ENCODE results near the gene IRGQ.
A peak's percentile ranks its signal among the peaks of the same experiment; 100 is the strongest.
"Not testable (repeated sequence)": the region's sequence is repeated elsewhere in the genome, so short reads cannot be mapped to it uniquely, and the experiment has no call there.

Gene IRGQ, protein sequence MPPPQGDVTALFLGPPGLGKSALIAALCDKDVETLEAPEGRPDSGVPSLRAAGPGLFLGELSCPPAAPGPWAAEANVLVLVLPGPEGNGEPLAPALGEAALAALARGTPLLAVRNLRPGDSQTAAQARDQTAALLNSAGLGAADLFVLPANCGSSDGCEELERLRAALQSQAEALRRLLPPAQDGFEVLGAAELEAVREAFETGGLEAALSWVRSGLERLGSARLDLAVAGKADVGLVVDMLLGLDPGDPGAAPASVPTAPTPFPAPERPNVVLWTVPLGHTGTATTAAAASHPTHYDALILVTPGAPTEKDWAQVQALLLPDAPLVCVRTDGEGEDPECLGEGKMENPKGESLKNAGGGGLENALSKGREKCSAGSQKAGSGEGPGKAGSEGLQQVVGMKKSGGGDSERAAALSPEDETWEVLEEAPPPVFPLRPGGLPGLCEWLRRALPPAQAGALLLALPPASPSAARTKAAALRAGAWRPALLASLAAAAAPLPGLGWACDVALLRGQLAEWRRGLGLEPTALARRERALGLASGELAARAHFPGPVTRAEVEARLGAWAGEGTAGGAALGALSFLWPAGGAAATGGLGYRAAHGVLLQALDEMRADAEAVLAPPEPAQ

DNA sequence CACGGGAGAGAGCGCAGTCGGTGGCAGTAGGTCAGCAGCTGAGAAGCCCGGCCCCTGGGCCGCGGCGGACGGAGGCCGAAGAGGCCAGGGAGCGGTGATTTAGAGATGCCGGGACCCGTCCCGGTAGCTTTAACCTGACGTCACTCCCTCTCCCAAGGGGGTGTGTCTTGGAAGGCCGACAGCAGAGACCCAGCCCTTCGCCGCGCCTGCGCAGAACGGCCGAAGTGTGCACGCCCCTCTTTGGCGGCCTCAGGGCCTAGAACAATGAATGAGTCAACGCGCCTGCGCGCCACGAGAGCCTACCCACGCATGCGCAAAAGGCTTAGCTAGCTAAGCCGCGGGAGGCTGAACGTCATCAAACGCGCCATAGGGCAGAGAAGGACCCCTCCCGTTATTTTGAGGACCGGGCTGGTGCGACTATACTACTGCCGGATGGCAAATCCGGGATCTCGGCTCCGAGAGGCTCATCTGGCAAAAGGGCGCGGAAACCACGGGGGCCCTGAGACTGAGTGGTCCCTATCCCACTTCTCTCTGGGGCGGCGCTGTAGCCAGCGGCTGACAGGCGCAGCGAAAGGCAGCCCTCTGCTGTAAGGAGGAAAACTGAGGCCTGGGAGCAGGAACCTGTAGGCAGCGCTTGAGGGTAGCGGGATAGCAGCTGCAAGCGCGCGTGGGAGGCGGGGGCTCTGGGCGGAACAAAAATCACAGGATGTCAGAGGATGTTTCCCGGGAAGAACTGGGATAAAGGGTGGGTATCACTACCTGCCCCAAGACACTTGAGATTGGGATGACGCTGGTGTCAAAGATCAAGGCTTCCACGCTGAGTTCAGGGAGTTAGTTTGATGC, at the start of gene IRGQ, which contains the start of gene ZNF576:
IRGQ (minus strand) TSS at position 136 of the 843 bp plus-strand sequence. CDS start 796 bp downstream, outside the sequence.
ZNF576 (plus strand) TSS at position 597 of the 843 bp plus-strand sequence. CDS start 514 bp downstream, outside the sequence.
- in situ Hi-C loops (cut with HindIII; ENCODE audit: low pct_ligation_motif_present, low pct_unique_long_range_greater_than_20kb, low sequenced_read_pairs): no loop called here
- peak; percentile 99 for DNase-seq

DNA sequence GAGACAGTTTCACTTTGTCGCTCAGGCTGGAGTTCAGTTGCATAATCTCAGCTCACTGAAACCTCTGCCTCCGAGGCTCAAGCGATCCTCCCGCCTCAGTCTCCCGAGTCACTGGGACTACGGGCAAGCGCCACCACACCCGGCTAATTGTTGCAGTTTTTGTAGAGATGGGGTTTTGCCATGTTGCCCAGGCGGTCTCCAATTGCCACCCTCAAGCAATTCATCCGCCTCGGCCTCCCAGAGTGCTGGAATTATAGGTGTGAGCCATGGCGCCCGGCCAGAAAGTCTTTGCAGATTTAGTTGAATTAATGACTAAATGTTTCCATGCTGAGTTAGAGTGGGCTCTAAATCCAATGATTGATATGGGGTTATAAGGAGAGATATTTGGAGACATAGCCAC, 48.2 kb upstream of the IRGQ start:
- DNase-seq: no peak
- in situ Hi-C loops (cut with HindIII; ENCODE audit: low pct_ligation_motif_present, low pct_unique_long_range_greater_than_20kb, low sequenced_read_pairs): no loop called here

DNA sequence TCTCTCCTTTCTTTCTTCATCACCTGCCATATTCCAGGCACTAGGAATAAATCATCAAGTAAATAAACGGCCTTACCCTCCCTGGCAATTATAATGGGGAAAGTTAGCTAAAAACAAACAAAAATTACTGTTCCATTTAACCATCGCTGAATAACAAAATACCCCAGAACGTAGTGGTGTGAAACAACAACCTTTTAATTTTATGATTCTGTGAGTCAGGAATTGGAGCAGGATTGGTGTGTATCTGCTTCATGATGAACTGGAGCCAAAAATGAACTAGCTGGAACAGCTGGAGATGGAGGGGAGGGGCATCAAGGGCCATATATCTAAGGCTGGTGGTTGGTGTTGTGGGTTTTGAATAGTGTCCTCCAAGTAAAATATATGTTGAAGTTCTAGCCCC, 47.4 kb upstream of the IRGQ start:
- DNase-seq: no peak
- in situ Hi-C loops (cut with HindIII; ENCODE audit: low pct_ligation_motif_present, low pct_unique_long_range_greater_than_20kb, low sequenced_read_pairs): no loop called here

DNA sequence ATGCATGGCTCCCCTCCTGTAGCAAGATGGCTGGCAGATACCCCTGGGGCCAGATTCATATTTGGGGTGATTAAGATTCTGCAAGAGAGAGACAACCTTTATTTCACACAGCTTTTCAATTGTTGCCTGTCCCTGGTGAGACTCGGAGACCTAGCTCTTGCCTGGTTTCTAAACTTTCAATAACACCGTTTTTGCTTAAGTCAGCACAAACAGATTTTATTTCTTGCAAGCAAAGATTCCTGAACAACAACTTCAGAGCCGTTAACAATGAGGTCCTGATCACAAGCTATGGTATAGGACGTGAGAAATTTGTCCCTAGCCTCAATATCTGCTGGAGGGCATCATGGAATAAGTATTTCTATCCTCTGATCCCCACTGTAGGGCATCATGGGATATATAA, 46.6 kb upstream of the IRGQ start:
- DNase-seq: no peak
- in situ Hi-C loops (cut with HindIII; ENCODE audit: low pct_ligation_motif_present, low pct_unique_long_range_greater_than_20kb, low sequenced_read_pairs): no loop called here

DNA sequence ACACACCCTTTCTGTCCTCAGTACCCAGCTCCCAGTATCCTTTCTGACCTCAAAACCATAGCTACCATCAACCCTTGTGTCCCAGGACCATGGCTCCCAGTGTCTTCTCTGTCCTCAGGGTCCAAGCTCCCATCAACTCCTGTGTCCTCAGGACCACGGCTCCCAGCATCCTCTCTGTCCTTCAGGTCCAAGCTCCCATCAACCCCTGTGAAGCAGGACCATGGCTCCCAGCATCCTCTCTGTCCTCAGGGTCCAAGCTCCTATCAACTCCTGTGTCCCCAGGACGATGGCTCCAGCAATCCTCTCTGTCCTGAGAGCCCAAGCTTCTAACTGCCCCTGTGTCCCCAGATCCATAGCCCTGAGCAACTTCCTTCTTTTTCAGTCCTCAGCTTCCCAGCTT, 45.4 kb upstream of the IRGQ start:
- DNase-seq: no peak
- in situ Hi-C loops (cut with HindIII; ENCODE audit: low pct_ligation_motif_present, low pct_unique_long_range_greater_than_20kb, low sequenced_read_pairs): no loop called here

DNA sequence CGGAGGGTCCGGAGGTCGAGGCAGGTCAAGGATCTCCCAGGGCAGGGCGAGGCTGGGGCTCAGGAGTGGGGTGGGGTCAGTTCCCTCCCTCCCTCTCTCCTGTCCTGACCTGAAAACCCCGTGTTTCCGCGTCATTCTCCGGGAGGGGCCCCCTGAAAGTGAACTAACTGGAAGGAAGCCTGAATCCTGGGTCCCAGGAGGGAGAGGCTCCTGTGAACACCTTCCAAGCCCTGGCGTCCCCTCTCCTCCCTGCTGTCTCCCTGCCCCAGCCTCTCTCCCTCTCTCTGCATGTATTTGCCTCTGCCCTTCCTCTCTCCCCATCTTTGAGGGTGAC, 44.5 kb upstream of the IRGQ start:
- in situ Hi-C loops (cut with HindIII; ENCODE audit: low pct_ligation_motif_present, low pct_unique_long_range_greater_than_20kb, low sequenced_read_pairs): no loop called here
- no peak for DNase-seq

DNA sequence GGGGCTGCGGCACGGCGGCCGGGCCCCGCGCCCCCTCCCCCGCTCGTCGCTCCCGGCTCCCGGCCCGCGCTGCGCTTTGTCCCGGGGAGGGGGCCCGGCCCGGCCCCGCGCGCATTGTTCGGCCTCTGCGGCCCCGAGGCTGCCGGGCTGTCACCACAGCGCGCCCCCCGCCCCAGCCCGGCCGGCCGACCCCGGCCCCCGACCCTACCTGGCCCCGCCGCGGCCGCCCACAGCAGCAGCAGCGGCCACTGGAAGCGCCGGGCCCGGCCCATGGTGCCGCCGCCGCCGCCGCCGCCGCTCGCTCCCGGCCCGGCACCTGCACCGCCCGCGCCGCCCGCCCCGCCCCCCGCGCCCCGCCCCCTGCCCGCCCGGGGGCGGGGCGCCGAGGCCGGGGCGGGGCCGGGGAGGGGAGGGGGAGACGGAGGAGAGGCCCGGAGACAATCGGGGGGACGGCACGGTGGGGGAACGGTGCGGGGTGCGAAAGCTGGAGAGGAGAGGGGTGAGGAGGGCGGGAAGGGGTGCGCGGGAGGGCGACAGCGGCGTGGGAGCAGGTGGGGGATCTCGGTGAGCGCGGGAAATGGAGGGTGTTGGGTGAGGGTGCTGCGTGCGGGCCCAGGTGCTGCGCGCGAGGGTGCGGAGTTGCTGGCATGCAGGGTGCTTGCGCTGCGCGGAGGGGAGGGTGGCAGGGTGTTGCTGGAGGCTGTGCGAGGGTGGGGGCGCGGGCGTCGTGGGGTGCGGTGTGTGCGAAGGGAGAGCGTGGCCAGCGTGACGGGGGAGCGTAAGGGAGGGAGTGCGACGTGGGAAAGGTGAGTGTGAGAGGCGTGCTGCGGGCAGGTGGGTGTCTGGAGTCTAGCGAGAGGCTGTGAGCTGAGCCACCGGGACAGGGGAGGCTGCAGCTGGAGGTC, 43.8 kb upstream of the IRGQ start, which contains the start of gene CADM4:
CADM4 (minus strand) TSS at position 332 of the 905 bp plus-strand sequence; CDS start at position 272, 60 bp downstream.
- DNase-seq: peak; percentile 28
- in situ Hi-C loops (cut with HindIII; ENCODE audit: low pct_ligation_motif_present, low pct_unique_long_range_greater_than_20kb, low sequenced_read_pairs): no loop called here

DNA sequence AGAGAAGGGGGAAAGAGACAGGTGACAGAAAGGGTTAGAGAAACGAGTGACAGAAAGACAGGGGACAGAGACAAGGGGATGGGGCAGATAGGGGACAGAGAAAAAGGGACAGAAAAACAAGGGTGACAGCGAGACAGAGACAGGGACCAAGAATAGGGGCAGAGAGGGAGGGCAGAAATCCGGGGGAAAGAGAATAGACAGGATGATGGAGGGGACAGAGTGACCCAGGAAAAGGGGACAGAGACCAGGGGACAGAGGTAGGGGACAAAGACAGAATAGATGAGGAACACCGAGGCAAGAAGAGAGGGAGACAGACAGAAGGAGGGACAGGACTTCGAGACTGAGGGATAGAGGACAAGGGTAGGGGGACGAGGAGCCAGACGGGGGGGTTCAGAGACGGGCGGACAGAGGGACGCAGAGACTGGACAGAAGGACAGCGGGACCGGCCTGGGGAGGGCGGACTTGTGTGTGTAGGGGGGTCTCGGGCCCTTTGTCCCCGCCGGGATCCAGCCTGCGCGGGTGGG, 43.1 kb upstream of the IRGQ start:
- no peak for DNase-seq

DNA sequence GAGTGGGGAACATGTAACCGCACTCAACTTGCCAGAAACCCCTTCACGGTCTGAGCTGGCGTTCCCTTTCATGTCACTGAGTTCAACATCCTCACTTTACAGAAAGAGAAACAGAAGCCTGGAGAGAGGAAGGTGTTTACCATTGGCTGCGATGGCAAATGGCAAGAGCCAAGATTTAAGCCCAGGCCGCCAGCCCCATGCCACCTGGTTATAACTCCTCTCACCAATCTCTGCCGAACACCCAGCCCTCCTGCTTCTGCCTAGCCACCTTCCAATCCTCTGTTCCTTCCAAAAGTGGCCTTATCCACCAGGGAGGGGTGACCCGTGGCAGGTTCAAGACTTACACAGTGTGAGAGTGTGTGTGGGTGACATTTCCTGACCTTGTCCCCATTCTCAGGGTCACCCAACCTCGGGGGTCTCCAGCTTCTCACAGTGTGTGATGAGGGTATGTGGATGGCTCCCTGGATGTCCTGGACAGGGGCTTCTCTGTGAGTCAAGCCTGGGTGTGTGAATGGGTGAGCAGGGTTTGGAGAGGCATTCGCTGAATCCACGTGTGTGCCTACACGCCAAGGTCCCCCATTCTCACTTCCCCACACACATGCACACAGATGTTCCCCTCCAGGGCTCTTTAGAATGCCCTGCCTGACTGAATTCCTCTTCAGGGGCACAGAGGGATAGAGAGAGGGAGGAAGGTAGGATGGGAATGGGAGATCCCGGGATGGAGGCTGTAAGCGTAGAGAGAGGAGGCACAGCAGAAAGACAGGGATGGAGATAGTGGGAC, 42.5 kb upstream of the IRGQ start:
- in situ Hi-C loops (cut with HindIII; ENCODE audit: low pct_ligation_motif_present, low pct_unique_long_range_greater_than_20kb, low sequenced_read_pairs): no loop called here
- no peak for DNase-seq

More for the DNA sequence above, 43.1 kb upstream of the IRGQ start:
- in situ Hi-C loops (cut with HindIII; ENCODE audit: low pct_ligation_motif_present, low pct_unique_long_range_greater_than_20kb, low sequenced_read_pairs): no loop called here

DNA sequence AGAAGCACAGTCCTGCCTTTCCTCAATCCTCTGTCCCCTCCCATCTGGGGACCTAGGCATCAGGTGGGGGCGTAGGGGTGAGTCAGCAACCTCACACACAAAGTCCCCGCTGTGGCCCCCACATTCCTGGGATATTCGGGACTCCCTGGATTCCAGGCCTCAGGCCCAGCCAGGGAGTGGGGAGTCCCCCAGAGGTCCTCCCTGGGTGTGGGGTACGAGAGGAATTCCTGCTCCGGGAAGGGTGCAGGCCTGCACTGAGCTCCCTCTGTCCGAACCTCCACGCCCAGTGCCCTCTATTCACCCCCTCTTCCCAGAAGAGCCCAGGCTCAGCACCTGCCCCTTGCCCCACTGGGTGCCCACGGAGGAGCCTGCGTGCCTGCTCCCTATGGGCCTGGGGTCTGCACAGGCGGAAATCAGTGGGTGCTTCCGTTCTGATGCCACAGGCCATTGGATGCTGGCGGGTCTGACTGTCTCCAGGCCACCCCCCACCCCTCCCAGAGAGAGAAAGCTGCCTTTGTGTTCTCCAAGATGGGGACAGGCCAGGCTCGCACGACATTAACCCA, 40.3 kb upstream of the IRGQ start:
- in situ Hi-C loops (cut with HindIII; ENCODE audit: low pct_ligation_motif_present, low pct_unique_long_range_greater_than_20kb, low sequenced_read_pairs): no loop called here
- no peak for DNase-seq

DNA sequence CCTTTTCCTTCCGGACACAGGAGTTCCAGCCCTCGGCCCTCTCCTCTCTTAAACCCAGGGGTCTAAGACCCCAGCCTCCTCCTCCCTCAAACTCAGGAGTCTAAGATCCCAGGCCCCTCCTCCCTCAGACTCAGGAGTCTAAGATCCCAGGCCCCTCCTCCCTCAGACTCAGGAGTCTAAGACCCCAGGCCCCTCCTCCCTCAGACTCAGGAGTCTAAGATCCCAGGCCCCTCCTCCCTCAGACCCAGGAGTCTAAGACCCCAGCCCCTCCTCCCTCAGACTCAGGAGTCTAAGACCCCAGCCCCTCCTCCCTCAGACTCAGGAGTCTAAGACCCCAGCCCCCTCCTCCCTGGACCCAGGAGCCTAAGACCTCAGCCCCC, 39.6 kb upstream of the IRGQ start:
- in situ Hi-C loops (cut with HindIII; ENCODE audit: low pct_ligation_motif_present, low pct_unique_long_range_greater_than_20kb, low sequenced_read_pairs); DNase-seq: not testable (repeated sequence)

DNA sequence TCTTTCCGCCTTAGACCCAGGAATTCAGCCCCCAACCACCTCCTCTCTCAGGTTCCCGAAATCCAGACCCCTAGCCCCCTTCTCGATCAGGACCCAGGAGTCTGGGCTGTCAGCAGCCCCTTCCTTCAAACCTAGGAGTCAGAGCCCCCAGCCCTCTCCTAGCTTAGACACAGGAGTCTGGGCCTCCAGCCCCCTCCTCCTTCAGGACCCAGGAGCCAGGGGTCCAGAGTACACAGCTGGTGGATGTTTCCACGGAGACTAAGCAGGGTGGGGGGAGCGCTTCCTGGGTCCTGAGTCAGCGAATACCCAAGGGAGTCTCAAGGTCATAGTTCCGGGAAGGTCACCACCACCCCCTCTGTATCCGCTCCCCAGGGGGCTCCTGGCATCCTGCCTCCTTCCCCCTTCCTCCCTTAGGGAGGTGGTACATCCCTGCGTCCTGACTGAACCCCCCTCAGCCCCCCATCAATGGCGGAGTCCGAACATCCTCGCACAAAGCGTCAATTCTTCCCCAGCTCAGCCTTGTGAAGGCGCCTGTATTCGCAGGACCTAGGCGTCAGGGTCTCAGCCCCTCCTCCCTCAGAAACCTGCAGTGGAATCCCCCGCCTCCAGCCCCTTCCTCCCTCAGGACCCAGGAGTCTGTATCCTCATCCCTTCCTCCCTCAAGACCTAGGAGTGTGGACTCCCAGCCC, 39.1 kb upstream of the IRGQ start:
- in situ Hi-C loops (cut with HindIII; ENCODE audit: low pct_ligation_motif_present, low pct_unique_long_range_greater_than_20kb, low sequenced_read_pairs): no loop called here
- no peak for DNase-seq

DNA sequence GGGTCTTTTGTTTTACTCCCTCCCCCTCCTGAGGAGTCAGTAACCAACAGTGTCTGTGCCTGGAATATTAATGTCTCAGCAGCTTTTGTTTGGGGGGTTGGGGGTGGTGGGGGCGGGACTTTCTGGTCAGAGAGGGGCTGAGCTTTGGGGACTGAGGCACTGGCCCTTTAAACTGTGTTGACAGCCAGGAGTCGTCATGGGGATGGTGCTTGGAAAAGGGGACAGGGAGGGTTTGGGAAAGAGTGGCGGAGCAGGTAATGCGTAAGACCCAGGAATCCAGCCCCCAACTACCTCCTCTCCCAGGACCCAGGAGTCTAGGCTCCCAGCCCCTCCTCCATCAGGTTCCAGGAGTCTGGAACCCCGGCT, 38.6 kb upstream of the IRGQ start:
- no peak for DNase-seq
- in situ Hi-C loops (cut with HindIII; ENCODE audit: low pct_ligation_motif_present, low pct_unique_long_range_greater_than_20kb, low sequenced_read_pairs): no loop called here

DNA sequence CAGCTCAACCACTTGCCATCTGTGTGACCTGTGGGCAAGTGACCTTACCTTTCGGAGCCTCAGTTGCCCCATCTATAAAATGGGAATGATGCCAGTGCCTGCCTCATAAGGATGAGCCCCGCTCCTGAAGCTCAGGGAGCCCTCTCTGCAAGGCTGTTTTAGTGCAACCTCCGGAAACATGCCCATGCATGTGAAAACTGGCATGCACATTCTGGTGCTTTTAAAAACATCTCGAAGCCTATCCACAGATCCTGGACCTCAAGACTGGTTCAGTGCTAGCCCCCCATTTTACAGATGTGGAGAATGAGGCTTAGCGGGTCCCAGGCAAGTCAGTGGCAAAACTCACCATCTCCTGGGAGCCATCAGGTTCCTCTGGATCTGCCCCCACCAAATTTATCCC, 38.1 kb upstream of the IRGQ start:
- in situ Hi-C loops (cut with HindIII; ENCODE audit: low pct_ligation_motif_present, low pct_unique_long_range_greater_than_20kb, low sequenced_read_pairs): no loop called here
- DNase-seq: no peak

DNA sequence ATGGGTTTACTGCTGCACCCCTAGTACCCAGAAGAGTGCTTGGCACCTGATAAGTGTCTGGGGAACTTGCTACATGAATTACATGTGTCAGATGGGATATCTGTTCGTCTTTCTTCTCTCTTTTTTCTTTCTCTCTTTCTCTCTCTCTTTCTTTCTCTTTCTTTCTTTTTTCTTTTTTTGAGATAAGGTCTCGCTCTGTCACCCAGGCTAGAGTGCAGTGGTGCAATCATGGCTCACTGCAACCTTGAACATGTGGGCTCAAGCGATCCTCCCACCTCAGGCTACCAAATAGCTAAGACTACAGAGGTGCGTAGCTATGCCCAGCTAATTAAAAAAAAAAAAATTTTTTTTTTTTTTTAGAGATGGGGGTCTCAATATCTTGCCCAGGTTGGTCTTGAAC, 37.6 kb upstream of the IRGQ start:
- no peak for DNase-seq
- in situ Hi-C loops (cut with HindIII; ENCODE audit: low pct_ligation_motif_present, low pct_unique_long_range_greater_than_20kb, low sequenced_read_pairs): no loop called here

DNA sequence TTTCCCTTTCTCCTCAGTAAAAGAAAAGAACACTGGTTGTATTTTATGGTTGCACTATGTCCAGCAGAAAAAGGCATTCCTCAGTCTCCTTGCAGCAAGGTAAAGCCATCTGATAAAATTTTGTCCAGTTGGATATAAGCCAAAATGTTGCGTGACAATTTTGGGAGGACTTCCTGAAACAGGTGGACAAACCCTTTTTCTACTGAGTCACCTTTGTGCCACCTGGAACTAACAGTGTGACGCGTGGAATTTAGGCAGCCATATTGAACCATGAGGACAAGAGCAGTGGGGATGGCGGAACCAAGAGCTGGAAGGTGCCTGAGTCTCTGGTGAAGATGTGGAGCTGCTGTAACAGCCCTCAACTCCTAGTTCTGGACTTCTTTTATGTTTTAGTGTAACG, 35.6 kb upstream of the IRGQ start:
- DNase-seq: no peak
- in situ Hi-C loops (cut with HindIII; ENCODE audit: low pct_ligation_motif_present, low pct_unique_long_range_greater_than_20kb, low sequenced_read_pairs): no loop called here
